Suprapubic skin (tissue), 4 donors: Measurements from ENCODE around the gene MSH2.

Experiments used
- CTCF ChIP-seq, 2 donors: fragments of 200-600 bp in 1 of 2; fragments of 450-650 bp in 1 of 2; sonication (generic) in 1 of 2; IDR thresholded peaks; one replicate each; pipeline ENCODE4 v1.5.1; 2016 to 2019; ENCODE audit warnings: antibody characterized with exemption in 2 of 2, mild to moderate bottlenecking in 1 of 2, moderate library complexity in 1 of 2
- EP300 ChIP-seq: sonication (generic); formaldehyde crosslinking; IDR thresholded peaks from one replicate; pipeline ENCODE4 v1.6.1; 2017; ENCODE audit warnings: antibody characterized with exemption
- POLR2A ChIP-seq, 2 donors: fragments of 450-650 bp; IDR thresholded peaks; one replicate each; pipeline ENCODE4 v1.6.1; 2017; ENCODE audit warnings: antibody characterized with exemption in 2 of 2, mild to moderate bottlenecking in 2 of 2, moderate library complexity in 2 of 2
- POLR2AphosphoS5 ChIP-seq, 3 donors: sonication (generic); formaldehyde crosslinking; IDR thresholded peaks; one replicate each; pipeline ENCODE4 v1.6.1; 2017; ENCODE audit warnings: antibody characterized with exemption in 3 of 3

- TF ChIP-seq CTCF (IDR thresholded peaks at IDR 0.05) (no peak), POLR2A (IDR thresholded peaks at IDR 0.05) (no peak), POLR2AphosphoS5 (IDR thresholded peaks at IDR 0.05) (no peak), EP300 (no peak)
Measured at GRCh38 chr2:47528455-47528854, 125.5 kb downstream of the MSH2 start.
